ENCODE results near the gene ANKRD17.

Gene ANKRD17

DNA sequence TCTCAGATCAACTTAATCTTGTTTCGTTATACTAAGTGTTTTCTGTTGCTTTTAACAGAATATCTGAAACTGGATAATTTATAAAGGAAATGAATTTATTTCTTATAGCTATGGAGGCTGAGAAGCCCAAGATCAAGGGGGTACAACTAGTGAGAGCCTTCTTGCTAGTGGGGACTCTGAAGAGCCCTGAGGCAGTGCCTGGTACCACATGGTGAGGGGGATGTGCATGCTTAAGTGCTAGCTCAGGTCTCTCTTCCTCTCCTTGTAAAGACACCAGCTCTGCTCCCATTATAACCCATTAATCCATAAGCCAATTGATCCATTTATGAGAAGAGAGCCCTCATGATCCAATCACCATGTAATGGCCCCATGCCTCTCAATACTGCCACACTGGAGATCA, 207.0 kb downstream of the ANKRD17 start:
- WGBS: 100% methylated on average over 1 of the region's 1 CpG
- Histone ChIP-seq H3K27ac (ENCODE audit: low read depth, low read length) (no peak overlapping the region), H3K9ac (ENCODE audit: low read depth, low read length) (no peak overlapping the region), H3K4me1 (ENCODE audit: insufficient read depth, low read length) (peaks cover 22% of the 10 kb centered on the region), H3K36me3 (ENCODE audit: insufficient read depth, low read length) (peaks cover 16% of the 10 kb centered on the region), H3K4me3 (ENCODE audit: low read length) (no peak overlapping the region), H3K27me3 (ENCODE audit: insufficient read depth, low read length) (no peaks in the 10 kb centered on the region), H3K9me3 (ENCODE audit: insufficient read depth, low read depth, low read length) (no peaks in the 10 kb centered on the region)

DNA sequence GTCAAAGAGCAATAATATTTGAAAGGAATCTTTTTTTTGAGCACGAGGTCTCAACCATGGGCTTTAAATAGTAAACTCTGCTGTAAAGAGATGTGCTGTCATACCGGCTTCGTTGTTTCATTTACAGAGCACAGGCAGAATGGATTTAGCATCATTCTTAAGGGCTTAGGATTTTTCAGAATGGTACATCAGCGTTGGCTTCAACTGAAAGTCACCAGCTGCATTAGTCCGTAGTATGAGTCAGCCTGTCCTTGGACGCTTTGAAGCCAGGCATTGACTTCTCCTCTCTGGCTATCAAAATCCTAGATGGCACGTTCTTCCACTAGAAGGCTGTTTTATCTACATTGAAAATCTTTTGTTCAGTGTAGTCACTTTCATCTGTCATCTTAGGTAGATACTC, 212.7 kb downstream of the ANKRD17 start:
- no peaks in the 10 kb centered on the region for H3K27me3 ChIP-seq (ENCODE audit: insufficient read depth, low read length)
- WGBS: 95% methylated on average over 7 of the region's 7 CpGs
- no peaks in the 10 kb centered on the region for H3K9me3 ChIP-seq (ENCODE audit: insufficient read depth, low read depth, low read length)
- no peaks in the 10 kb centered on the region for H3K4me1 ChIP-seq (ENCODE audit: insufficient read depth, low read length)
- no peak overlapping the region for H3K9ac ChIP-seq (ENCODE audit: low read depth, low read length)
- no peak overlapping the region for H3K27ac ChIP-seq (ENCODE audit: low read depth, low read length)
- no peaks in the 10 kb centered on the region for H3K36me3 ChIP-seq (ENCODE audit: insufficient read depth, low read length)
- H3K4me3 ChIP-seq (ENCODE audit: low read length): no peak overlapping the region

- H3K27ac ChIP-seq (ENCODE audit: low read depth, low read length): no peak overlapping the region
- H3K4me3 ChIP-seq (ENCODE audit: low read length): no peak overlapping the region
- H3K4me1 ChIP-seq (ENCODE audit: insufficient read depth, low read length): no peaks in the 10 kb centered on the region
- no peaks in the 10 kb centered on the region for H3K27me3 ChIP-seq (ENCODE audit: insufficient read depth, low read length)
- no peaks in the 10 kb centered on the region for H3K36me3 ChIP-seq (ENCODE audit: insufficient read depth, low read length)
- 96% methylated on average over 4 of the region's 4 CpGs for WGBS
- H3K9ac ChIP-seq (ENCODE audit: low read depth, low read length): no peak overlapping the region
- H3K9me3 ChIP-seq (ENCODE audit: insufficient read depth, low read depth, low read length): peaks cover 30% of the 10 kb centered on the region
These were observed 221.5 kb downstream of the ANKRD17 start for GRCh38 chr4:73037057-73037456.

DNA sequence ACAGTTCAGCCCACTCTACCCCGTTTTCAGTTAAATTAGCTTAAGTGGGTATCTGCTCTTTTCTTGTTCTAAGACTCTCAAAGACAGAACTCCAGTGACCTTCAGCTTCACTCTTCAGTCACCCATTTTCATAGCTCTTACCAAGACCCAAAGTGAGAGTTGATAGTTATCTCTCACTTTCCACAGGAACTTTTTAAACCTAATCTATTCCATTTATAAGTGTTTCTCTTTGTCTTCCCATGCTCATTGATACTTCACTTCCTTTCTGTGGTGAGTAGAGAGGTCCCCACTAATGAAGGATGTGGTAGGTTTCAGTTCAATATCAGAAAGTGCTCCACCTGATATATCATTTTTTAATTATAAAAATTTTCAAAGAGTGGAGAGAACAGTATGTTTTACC, 222.5 kb downstream of the ANKRD17 start:
- H3K4me1 ChIP-seq (ENCODE audit: insufficient read depth, low read length): no peaks in the 10 kb centered on the region
- no peaks in the 10 kb centered on the region for H3K27me3 ChIP-seq (ENCODE audit: insufficient read depth, low read length)
- 100% methylated on average over 1 of the region's 1 CpG for WGBS
- H3K27ac ChIP-seq (ENCODE audit: low read depth, low read length): no peak overlapping the region
- H3K9ac ChIP-seq (ENCODE audit: low read depth, low read length): no peak overlapping the region
- no peaks in the 10 kb centered on the region for H3K36me3 ChIP-seq (ENCODE audit: insufficient read depth, low read length)
- peaks cover 30% of the 10 kb centered on the region for H3K9me3 ChIP-seq (ENCODE audit: insufficient read depth, low read depth, low read length)
- H3K4me3 ChIP-seq (ENCODE audit: low read length): no peak overlapping the region

DNA sequence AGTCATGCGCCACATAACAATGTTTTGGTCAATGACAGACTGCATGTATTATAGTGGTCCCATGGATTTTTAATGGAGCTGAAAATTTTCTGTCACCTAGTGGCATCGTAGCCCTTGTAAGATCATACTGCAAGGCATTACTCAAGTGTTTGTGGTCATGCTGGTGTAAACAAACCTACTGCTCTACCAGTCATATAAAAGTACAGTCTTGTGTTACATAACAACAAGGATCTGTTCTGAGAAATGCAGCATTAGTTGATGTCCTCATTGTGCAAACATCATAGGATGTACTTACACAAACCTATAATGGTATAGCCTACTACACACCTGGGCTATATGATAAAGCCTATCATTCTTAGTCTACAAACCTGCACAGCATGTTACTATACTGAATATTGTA, 223.7 kb downstream of the ANKRD17 start:
- Histone ChIP-seq H3K27me3 (ENCODE audit: insufficient read depth, low read length) (no peaks in the 10 kb centered on the region), H3K4me3 (ENCODE audit: low read length) (no peak overlapping the region), H3K4me1 (ENCODE audit: insufficient read depth, low read length) (no peaks in the 10 kb centered on the region), H3K36me3 (ENCODE audit: insufficient read depth, low read length) (no peaks in the 10 kb centered on the region), H3K9ac (ENCODE audit: low read depth, low read length) (no peak overlapping the region), H3K9me3 (ENCODE audit: insufficient read depth, low read depth, low read length) (peaks cover 30% of the 10 kb centered on the region), H3K27ac (ENCODE audit: low read depth, low read length) (no peak overlapping the region)
- 93% methylated on average over 2 of the region's 2 CpGs for WGBS

- Histone ChIP-seq H3K4me3 (ENCODE audit: low read length) (no peak overlapping the region), H3K9ac (ENCODE audit: low read depth, low read length) (no peak overlapping the region), H3K4me1 (ENCODE audit: insufficient read depth, low read length) (no peaks in the 10 kb centered on the region), H3K9me3 (ENCODE audit: insufficient read depth, low read depth, low read length) (no peaks in the 10 kb centered on the region), H3K27me3 (ENCODE audit: insufficient read depth, low read length) (no peaks in the 10 kb centered on the region), H3K27ac (ENCODE audit: low read depth, low read length) (no peak overlapping the region), H3K36me3 (ENCODE audit: insufficient read depth, low read length) (no peaks in the 10 kb centered on the region)
- WGBS: 79% methylated on average over 5 of the region's 5 CpGs
These were observed 230.0 kb downstream of the ANKRD17 start for GRCh38 chr4:73028621-73029020.

Data from HUES64 (cell line).